HG03520 (cell line): ENCODE measurements around the gene ADSL.

Experiments
- ATAC-seq: cut with Tn5 transposase; IDR thresholded peaks from one replicate; pipeline ENCODE4 v1.9.1; 2021; ENCODE audit warnings: mild to moderate bottlenecking, moderate library complexity; ENCODE audit not compliant: unreplicated experiment

Gene ADSL

GRCh38 chr22:40416267-40416570, 69.9 kb downstream of the ADSL start:
- ATAC-seq: no peak

GRCh38 chr22:40416636-40417035, 70.3 kb downstream of the ADSL start:
- ATAC-seq: no peak

- ATAC-seq: no peak
These were observed 70.7 kb downstream of the ADSL start for GRCh38 chr22:40417041-40417440.

GRCh38 chr22:40417881-40418280, 71.6 kb downstream of the ADSL start:
- ATAC-seq: no peak

GRCh38 chr22:40418366-40419201, 72.3 kb downstream of the ADSL start:
- ATAC-seq: no peak

- no peak for ATAC-seq
These were observed 73.4 kb downstream of the ADSL start for GRCh38 chr22:40419718-40420117.

GRCh38 chr22:40420341-40421081, 74.2 kb downstream of the ADSL start:
- no peak for ATAC-seq

GRCh38 chr22:40421082-40421350, 74.7 kb downstream of the ADSL start:
- no peak for ATAC-seq

GRCh38 chr22:40421941-40422340, 75.6 kb downstream of the ADSL start:
- ATAC-seq: no peak

GRCh38 chr22:40422558-40423309, 76.4 kb downstream of the ADSL start:
- no peak for ATAC-seq

GRCh38 chr22:40423310-40423688, 77.0 kb downstream of the ADSL start:
- ATAC-seq: no peak

- no peak for ATAC-seq
These were observed 77.8 kb downstream of the ADSL start for GRCh38 chr22:40423882-40424640.

GRCh38 chr22:40425082-40425481, 78.8 kb downstream of the ADSL start:
- no peak for ATAC-seq

GRCh38 chr22:40426594-40427333, 80.5 kb downstream of the ADSL start:
- ATAC-seq: no peak

GRCh38 chr22:40428796-40429195, 82.5 kb downstream of the ADSL start:
- ATAC-seq: no peak

GRCh38 chr22:40429481-40429880, 83.2 kb downstream of the ADSL start:
- ATAC-seq: no peak

- ATAC-seq: no peak
These were observed 84.7 kb downstream of the ADSL start for GRCh38 chr22:40430991-40431390.

GRCh38 chr22:40432157-40432556, 85.9 kb downstream of the ADSL start:
- ATAC-seq: no peak

GRCh38 chr22:40432625-40433024, 86.3 kb downstream of the ADSL start:
- no peak for ATAC-seq

GRCh38 chr22:40433416-40434090, 87.3 kb downstream of the ADSL start:
- no peak for ATAC-seq
